Raji (cell line): ENCODE results near the gene MAST4.

Source experiments
- POLR2A ChIP-seq: IDR thresholded peaks from 2 replicates; pipeline ENCODE4 v1.6.1; 2011; ENCODE audit warnings: low read depth, low read length, control low read depth; ENCODE audit not compliant: insufficient read depth

MAST4 gene

GRCh38 chr5:66986534-66986933, 390.3 kb downstream of the MAST4 start:
- no peak for TF ChIP-seq POLR2A

DNA sequence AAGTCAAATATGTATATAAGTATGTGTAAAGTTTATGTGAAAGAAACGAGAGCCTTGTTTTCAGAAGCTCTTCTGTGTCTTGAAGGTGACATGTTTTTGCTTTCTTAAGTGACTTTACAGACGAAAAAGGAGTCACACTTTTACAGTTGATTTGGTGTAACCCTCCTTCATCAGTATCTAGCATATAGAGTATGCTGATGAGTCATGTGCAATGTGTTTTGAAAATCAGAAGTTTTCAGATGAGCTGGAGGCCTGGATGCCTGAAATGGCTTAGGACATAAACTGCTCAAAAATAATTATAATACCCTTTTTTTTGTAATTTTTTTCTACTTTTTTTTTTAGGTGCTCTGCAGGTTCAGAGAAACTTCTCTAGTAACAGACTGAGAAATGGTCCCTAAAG, 390.9 kb downstream of the MAST4 start:
- TF ChIP-seq POLR2A = no peak

GRCh38 chr5:66987540-66987939, 391.3 kb downstream of the MAST4 start:
- TF ChIP-seq POLR2A = no peak

DNA sequence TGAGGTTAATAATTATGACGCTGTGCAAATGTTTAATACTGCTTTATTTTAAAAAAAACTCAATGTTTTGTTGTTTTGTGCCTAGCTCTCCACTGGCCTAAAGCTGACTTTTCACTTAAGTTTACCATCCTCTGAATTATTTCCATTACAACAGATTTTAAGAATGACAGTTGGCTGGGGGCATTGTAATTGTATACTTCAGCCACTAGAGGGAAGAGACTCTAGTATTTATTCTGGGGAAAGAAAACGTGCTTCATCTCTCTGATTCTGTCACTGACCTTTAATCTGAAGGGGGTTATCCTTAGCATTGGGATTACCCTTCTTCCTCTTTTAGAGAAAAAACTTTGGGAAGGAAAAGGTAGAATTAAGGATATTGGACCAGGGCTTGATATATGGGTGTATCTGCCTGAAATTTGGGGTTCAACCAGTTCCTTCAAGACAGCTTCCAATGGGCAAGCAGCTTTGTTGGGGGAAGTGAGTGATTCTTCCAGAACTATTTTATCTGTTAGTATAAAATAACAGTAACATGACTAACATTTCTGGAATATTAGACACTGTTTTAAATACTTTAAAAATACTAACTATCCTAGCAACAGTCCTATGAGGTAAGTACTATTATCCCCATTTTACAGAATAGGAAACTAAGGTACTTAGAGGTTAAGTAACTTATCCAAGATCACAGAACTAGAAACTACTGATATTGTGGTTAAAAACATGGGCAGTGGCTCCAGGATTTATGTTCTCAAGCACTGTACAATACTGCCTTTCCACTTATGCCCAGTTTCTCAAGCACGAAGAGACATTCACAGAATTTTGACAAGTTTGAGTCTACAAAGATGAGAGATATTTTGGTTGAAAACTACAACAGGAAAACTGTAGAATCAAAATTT, 392.0 kb downstream of the MAST4 start:
- no peak for TF ChIP-seq POLR2A

DNA sequence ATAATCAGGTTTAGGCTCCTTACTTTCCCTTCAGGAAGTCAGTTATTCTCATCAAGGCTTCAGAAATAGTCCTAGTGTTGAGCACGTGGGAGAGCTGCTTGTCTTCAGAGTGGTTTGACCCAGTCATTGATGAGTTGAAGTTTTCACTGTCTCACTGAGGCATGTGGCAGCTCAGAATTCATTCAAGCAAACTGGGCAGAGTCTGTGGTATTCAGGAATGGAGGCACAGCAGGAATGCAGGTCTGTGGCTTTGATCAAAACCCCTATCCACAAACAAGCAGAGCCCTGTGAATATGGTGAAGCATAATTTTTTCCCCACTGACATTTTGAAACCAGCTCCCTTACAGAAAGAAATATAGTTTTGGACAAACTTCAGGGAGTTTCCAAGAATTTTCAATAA, 393.1 kb downstream of the MAST4 start:
- no peak for TF ChIP-seq POLR2A

- no peak for TF ChIP-seq POLR2A
Observed at GRCh38 chr5:66989781-66990180, 393.6 kb downstream of the MAST4 start.

GRCh38 chr5:66991746-66992145, 395.6 kb downstream of the MAST4 start:
- no peak for TF ChIP-seq POLR2A

DNA sequence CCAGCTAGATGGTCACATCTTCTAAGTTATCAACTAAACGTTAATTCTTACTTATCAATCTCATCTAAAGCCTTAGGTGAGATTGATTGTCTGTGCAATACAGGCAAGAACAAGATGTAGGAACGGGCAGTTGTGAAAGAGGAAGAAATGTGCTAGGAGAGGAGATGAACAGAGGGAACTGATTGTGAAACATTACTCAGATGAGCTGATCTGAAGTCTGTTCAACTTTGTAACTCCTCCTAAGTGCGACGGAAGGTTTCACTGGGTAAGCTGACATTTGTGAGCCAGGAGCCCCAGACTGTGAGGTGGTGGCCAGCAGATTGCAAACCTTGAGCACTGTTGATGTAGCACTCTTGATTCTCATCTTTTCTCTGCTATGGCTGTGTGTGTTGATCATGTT, 396.4 kb downstream of the MAST4 start:
- no peak for TF ChIP-seq POLR2A

GRCh38 chr5:66993448-66993847, 397.3 kb downstream of the MAST4 start:
- TF ChIP-seq POLR2A = no peak

GRCh38 chr5:66993882-66994281, 397.7 kb downstream of the MAST4 start:
- TF ChIP-seq POLR2A = no peak

- no peak for TF ChIP-seq POLR2A
Observed at GRCh38 chr5:66994790-66995189, 398.6 kb downstream of the MAST4 start.

GRCh38 chr5:67000794-67001475, 404.7 kb downstream of the MAST4 start:
- no peak for TF ChIP-seq POLR2A

- no peak for TF ChIP-seq POLR2A
Observed at GRCh38 chr5:67002832-67003684, 406.9 kb downstream of the MAST4 start.

DNA sequence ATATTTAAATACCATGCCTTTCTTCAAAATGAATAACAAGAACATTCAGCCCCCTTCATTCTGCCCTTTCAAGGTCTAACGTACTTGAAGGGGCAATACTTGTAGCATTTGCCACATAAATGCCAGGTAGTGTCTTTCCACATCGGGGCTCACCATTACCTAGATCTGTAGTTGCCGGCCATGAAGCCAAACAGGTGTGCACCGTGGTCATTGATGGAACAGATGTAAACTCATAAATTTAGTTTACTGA, 407.4 kb downstream of the MAST4 start:
- TF ChIP-seq POLR2A = no peak

DNA sequence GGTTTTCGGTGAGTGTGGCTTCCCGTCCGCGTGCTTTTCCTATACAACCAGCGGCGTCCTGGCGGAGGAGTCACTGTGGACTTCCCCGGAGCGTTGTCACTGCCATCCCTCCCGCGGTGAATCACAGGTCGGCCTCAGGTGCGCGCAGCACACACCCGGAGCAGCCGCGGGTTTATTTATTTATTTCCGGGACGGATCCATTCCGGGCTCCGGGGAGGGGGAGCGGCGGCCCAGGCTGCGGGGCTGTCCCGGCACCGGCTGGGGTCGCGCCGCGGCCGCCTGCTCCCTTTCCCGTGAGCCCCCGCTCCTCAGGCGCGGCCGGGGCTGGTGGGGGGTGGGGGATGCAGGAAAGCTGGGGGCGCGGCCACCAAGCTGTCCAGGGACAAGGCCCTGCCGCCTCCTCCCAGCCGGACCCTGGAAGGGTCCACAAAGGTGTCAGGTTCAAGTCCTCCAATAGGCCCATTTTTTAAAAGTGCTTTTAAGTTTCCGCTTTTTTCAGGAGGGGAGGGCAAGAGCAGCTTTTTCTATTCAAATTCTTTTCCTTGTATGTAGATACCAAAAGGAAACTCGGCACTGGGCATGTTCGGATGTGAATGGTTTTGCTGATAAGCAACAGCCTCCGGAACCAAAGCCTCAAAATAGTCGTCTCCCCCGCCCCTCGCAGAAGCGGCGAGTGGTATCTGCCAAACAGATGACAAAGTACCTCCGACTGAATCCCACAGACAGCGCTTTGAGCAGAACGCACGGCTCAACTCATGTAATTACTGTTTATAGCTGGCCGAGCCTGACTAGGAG, 407.9 kb downstream of the MAST4 start:
- TF ChIP-seq POLR2A = no peak
